GM12892 (cell line): ENCODE data around the gene EFNB2.
A peak's percentile ranks its signal among the peaks of the same experiment; 100 is the strongest.

Experiments
- DNase-seq: peaks from one replicate; pipeline ENCODE4 v3.0.0; 2011; ENCODE audit not compliant: insufficient read length
- FAIRE-seq: peaks from 2 replicates; lab custom pipeline; 2011; peaks lifted over from hg19 to GRCh38; lab: Jason Lieb, UNC
- POLR2A ChIP-seq: IDR thresholded peaks from 2 replicates; pipeline ENCODE4 v1.6.1; 2011; ENCODE audit warnings: low read depth, low read length, control low read depth
- POLR2AphosphoS5 ChIP-seq: IDR thresholded peaks from 2 replicates; pipeline ENCODE4 v1.6.1; 2011; ENCODE audit warnings: low read depth, low read length, control low read depth
- TAF1 ChIP-seq: IDR thresholded peaks from 2 replicates; pipeline ENCODE4 v1.6.1; 2011; ENCODE audit warnings: low read depth, mild to moderate bottlenecking, control low read depth, low read length, borderline replicate concordance

Gene EFNB2

GRCh38 chr13:106484084-106484483 is 51.4 kb downstream of the EFNB2 start:
- DNase-seq (no peak), FAIRE-seq (no peak)
- no peak for TF ChIP-seq POLR2AphosphoS5

- TF ChIP-seq TAF1 (no peak), POLR2A (no peak), POLR2AphosphoS5 (no peak)
- DNase-seq (no peak), FAIRE-seq (no peak)
Observed at GRCh38 chr13:106481919-106482318, 53.5 kb downstream of the EFNB2 start.

DNA sequence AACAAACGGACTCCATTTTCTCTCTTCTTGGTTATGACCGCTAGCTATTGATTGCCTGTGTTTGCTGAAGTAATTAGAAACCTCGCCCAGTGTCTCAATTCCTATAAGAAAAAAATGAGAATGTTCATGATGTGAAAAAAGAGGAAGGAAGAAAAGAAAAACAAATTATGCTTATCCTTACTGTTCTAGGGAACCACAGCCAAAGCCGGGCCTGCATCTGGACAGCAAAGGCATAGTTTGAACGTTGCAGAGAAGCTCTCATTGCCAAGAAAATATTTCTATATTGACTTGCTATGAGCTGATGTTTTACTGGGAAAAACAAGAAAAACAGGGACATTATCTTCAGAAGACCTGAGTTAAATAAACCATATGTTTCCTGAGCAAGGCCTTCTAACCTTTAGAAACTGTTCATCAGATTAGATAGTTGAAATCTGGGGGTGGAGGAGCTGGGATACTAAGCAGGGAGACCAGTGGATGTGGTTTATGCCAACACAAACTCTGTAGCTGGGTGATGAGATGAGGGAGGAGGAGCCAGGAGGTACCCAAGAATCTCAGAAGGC is 55.0 kb downstream of the EFNB2 start:
- DNase-seq (no peak), FAIRE-seq (no peak)
- TF ChIP-seq POLR2A (no peak), TAF1 (no peak), POLR2AphosphoS5 (no peak)

DNA sequence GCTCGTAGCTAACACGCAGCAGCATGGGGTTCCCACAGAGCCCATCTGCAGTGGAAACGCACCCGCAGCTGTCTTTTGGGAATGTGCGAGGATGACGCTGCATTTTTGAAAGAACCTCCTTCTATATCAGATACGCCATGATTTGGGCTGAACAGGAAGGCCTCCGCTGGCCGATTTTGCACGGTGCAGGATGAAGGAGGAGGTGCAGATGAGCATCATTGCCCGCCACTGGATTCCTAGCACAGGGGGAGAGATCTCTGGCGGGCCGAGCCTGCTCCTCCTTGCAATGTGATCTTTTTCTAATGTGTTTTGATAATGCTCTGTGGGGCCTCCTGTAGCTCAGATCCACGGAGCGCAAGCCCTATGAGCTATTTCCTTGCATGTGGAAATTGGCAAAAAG is 55.5 kb downstream of the EFNB2 start:
- TF ChIP-seq TAF1 (no peak), POLR2A (no peak), POLR2AphosphoS5 (no peak)
- FAIRE-seq (no peak), DNase-seq (no peak)

DNA sequence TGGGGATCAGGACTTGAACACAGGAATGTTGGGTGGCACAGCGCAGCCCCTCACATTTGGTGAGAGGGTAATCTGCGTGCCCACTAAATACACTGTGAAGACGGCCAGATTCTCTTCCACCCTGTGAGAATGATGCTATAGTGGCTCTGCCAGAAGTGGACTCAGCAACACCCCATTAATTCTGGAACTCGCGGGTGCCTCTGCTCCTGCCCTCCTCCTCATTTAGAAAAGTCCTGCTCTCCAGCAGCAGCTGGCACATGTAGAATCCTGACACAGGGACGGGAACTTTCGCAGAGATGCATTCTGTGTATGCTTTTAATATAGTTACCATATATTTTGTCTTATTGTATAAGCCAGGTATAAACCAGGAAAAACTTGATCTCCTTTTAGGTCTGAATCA is 57.3 kb downstream of the EFNB2 start:
- DNase-seq = no peak
- no peak for FAIRE-seq
- no peak for TF ChIP-seq TAF1
- TF ChIP-seq POLR2AphosphoS5 = no peak
- no peak for TF ChIP-seq POLR2A

DNA sequence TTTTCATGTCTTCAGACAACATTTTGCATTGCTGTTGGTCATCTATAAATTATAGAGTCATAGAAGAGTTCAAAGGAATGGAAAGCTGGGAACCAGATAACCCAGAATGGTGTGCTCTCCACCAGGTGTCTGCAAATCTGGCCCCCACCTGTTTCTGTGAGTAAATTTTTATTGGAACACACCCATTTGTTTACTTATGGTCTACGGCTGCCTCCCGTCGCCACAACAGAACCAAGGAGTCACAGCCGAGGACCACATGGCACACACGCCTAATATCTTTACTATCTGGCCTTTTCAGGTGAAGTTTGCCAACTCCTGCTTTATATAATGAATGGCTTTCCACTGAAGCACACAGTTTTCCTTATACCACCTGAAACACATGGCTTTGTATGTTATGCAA is 58.2 kb downstream of the EFNB2 start:
- TF ChIP-seq TAF1 (no peak), POLR2AphosphoS5 (no peak), POLR2A (no peak)
- FAIRE-seq = no peak
- DNase-seq = no peak

GRCh38 chr13:106475852-106476251 is 59.6 kb downstream of the EFNB2 start:
- DNase-seq = no peak
- FAIRE-seq = no peak
- TF ChIP-seq TAF1 (no peak), POLR2A (no peak), POLR2AphosphoS5 (no peak)

GRCh38 chr13:106474912-106475311 is 60.5 kb downstream of the EFNB2 start:
- no peak for TF ChIP-seq POLR2A
- no peak for TF ChIP-seq POLR2AphosphoS5
- TF ChIP-seq TAF1 = no peak
- DNase-seq (no peak), FAIRE-seq (no peak)

GRCh38 chr13:106473154-106473553 is 62.3 kb downstream of the EFNB2 start:
- DNase-seq (no peak), FAIRE-seq (no peak)
- no peak for TF ChIP-seq POLR2AphosphoS5
- no peak for TF ChIP-seq POLR2A
- no peak for TF ChIP-seq TAF1

DNA sequence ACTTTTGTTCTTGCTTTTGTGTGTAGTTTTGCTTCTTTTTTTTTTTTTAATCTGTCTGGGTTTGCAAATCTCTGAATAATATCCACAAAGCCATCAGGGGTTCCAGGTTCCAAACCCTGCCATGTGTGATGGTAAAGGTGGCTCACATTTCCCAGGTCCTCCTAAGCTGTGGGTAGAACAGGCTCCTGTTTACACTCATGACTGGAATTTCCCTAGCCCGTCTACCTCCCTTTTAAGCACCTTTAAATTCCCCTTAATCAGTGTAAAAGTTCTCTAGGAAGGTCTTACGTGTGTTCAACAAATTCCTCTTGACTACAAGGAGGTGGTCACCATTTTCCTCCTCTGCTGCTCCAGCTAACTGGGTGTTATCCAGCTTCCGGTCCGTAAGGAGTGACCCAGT is 62.8 kb downstream of the EFNB2 start:
- FAIRE-seq = no peak
- DNase-seq = no peak
- TF ChIP-seq POLR2AphosphoS5 (no peak), POLR2A (no peak), TAF1 (no peak)

GRCh38 chr13:106471957-106472543 is 63.4 kb downstream of the EFNB2 start:
- no peak for FAIRE-seq
- TF ChIP-seq TAF1 (no peak), POLR2AphosphoS5 (no peak), POLR2A (no peak)
- DNase-seq = peak; percentile 24

DNA sequence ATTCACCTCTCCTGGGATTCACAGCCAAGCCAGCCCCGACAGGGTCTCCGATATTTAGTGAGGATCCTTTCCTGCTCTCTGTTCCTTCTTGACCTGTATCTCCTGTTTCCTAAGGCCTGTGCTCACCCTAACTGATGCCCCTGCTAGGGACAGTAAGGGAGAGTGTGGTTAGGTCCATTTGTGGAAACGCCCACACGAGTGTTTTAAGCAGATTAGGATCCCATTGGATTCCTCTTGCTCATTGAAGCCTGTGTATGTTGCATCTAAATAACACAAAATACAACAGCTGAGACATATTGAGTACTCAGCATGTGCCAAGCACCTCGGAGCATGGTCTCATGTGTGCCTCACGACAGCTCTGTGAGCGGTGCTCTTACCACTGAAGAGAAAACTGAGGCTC is 64.9 kb downstream of the EFNB2 start:
- no peak for TF ChIP-seq POLR2A
- no peak for TF ChIP-seq POLR2AphosphoS5
- no peak for TF ChIP-seq TAF1
- FAIRE-seq (no peak), DNase-seq (no peak)
